Endothelial cell of umbilical vein (primary cell): ENCODE results near the gene MON1A.

Source experiments
- CTCF ChIP-seq, 2 donors: IDR thresholded peaks; 1 replicate in 1 of 2; 2 replicates in 1 of 2; pipeline ENCODE4 v1.5.1; 2011; ENCODE audit warnings: low read length in 2 of 2, mild to moderate bottlenecking in 2 of 2, moderate library complexity in 2 of 2, control low read depth in 1 of 2, inconsistent platforms in 1 of 2, low read depth in 1 of 2; ENCODE audit not compliant: insufficient read depth in 1 of 2; ENCODE audit errors: extremely low read depth in 1 of 2
- EZH2 ChIP-seq: IDR thresholded peaks from 2 replicates; pipeline ENCODE4 v1.6.1; 2012; ENCODE audit warnings: borderline replicate concordance, low read depth, mild to moderate bottlenecking, moderate library complexity, low read length, inconsistent platforms; ENCODE audit not compliant: severe bottlenecking
- JUN ChIP-seq: IDR thresholded peaks from 2 replicates; pipeline ENCODE4 v1.6.1; 2011; ENCODE audit warnings: borderline replicate concordance, low read depth; ENCODE audit not compliant: insufficient read length, insufficient read depth
- MAX ChIP-seq: IDR thresholded peaks from 2 replicates; pipeline ENCODE4 v1.6.1; 2011; ENCODE audit not compliant: insufficient read depth, insufficient read length
- POLR2A ChIP-seq: IDR thresholded peaks from 2 replicates; pipeline ENCODE4 v1.6.1; 2012; ENCODE audit warnings: low read depth, mild to moderate bottlenecking, control low read depth, low read length
- POLR2AphosphoS5 ChIP-seq: IDR thresholded peaks from 2 replicates; pipeline ENCODE4 v1.6.1; 2012; ENCODE audit warnings: low read depth, mild to moderate bottlenecking, control low read depth, low read length, moderate library complexity; ENCODE audit not compliant: insufficient read depth

- no peak for TF ChIP-seq POLR2A
- no peak for TF ChIP-seq JUN
- no peak for TF ChIP-seq POLR2AphosphoS5
- TF ChIP-seq CTCF (IDR thresholded peaks at IDR 0.05; ENCODE audit: extremely low read depth in 1 of 2, insufficient read depth in 1 of 2, low read depth in 1 of 2, low read length in 2 of 2) = no peak
- TF ChIP-seq EZH2 = no peak
- TF ChIP-seq MAX = no peak
These were observed 69.9 kb downstream of the MON1A start for GRCh38 chr3:49859576-49860305.
